HG03558 (cell line): ENCODE measurements around the gene NR1I2.

Experiments used
- ATAC-seq: cut with Tn5 transposase; IDR thresholded peaks from one replicate; pipeline ENCODE4 v1.9.1; 2021; ENCODE audit warnings: moderate number of reproducible peaks; ENCODE audit not compliant: unreplicated experiment; ENCODE audit errors: extremely low read depth

The NR1I2 gene

GRCh38 chr3:119781330-119782198, at the start of gene NR1I2:
Gene NR1I2, plus strand, starts transcription at chr3:119782101.
- no peak for ATAC-seq

- ATAC-seq: no peak
Observed at GRCh38 chr3:119733812-119734211, 48.1 kb upstream of the NR1I2 start.

DNA sequence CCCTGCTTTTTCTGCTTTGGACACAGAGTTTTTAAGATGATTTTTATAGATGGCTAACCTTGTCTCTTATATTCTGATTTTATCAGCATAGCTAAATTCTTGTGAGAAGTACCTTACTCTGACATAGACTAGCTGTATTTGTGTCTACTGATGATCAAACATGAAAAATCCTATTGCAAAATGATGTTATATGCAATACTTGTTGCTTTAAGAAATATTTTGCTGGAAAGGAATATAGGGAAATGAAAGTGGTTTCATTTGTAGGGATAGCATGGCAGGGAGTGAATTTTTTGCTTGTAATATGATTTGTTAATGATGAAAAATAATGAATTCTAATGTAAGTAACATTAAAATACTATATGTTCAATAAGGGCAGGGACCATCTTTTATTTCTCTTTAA, 43.2 kb upstream of the NR1I2 start:
- no peak for ATAC-seq

DNA sequence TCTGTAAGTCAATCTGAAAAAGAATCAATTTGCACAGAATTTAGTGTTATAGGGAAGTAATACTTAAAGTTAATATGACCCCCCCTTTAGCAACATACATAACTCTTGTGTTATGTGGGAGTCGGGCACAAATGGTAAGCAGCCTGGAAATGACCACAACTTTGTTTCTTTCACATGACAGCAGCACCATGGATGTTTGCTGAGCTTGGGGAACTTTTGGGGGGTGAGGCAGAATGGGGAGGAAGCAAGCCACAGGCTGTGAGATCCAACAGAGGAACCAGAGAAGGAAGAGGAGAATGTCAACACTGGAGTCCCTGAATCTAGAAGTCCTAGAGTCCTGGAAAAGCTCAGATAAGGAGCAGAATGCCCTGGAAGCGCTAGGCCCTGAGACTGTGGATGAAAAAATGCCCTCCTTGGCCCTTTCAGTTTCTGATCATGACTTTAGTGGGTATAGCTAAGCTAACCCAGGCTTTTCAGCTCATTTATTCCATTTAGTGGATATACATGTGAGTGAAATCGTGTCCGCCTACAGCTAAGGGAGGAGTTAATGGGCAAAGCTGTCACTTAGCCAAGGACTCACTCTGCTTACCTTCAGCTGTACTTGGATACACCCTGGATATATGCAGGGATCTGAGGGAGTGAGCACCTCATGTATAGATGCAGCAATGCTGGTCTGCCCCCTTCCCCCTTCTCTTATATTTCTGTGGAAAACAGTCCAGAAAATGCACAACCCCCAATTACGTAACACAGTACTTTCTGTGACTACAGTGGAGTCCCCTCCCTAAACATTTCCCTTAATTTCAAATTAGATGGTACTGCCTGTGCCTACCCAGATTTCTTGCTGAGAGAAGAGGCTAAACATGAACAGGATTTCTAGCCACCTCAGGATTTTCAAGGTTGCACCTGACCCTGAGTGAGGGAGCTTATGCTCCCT, 40.0 kb upstream of the NR1I2 start:
- ATAC-seq: no peak

DNA sequence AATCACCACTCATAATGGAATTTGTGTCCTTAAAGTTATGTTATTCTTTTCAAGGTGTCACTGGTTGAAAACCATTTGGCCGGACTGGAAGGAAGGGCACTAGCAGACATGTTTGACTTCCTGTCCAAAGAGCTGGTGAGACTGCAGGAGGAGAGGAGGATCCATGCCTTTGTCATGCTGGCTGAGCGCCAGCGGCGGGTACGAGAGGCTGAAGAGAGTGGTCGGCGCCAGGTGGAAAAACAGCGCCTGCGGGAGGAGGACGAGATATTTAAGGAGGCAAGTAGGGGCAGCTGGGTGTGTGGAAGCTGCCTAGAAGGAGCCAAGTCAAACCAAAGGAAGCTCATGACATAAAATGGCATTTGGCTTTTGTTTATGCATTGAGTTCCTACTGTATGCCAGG, 38.0 kb upstream of the NR1I2 start:
- no peak for ATAC-seq

- ATAC-seq: no peak
Observed at GRCh38 chr3:119745942-119746341, 36.0 kb upstream of the NR1I2 start.

DNA sequence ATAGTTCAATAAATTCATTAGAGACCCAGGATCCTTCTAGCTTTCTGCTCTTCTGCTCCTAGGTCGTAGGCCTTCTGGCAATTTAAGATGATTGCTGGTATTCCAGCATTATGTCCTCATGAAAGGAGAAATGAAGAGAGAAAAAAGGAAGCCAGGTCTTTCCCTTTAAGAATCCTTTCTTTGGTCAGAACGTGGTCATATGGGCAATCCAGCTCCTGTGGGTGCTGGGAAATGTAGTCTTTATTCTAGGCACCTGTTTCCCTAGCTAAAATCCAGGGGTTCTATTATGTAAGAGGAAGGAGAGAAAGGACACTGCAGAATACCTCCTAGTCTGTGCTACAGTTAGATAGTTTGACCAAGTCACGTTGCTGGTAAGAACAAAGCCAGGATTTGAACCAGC, 35.5 kb upstream of the NR1I2 start:
- ATAC-seq: no peak

GRCh38 chr3:119747357-119747756, 34.5 kb upstream of the NR1I2 start:
- no peak for ATAC-seq

DNA sequence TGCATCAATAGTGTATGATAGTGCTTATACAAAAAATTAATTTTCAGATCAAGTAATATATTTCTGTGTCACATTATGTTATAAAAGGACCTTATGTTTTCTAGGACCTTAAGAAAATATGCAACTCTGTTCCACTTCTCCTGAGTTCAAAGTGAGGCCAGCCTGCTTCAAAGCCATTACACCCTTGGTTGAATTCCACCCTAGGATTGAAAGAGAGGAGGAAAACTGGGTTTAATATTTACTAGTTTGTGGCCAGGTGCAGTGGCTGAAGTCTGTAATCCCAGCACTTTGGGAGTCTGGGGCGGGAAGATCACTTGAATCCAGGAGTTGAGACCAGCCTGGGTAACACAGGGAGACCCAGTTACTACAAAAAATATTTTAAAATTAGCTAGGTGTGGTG, 32.9 kb upstream of the NR1I2 start:
- ATAC-seq: no peak

- no peak for ATAC-seq
Observed at GRCh38 chr3:119751423-119751822, 30.5 kb upstream of the NR1I2 start.

GRCh38 chr3:119759962-119760361, 21.9 kb upstream of the NR1I2 start:
- ATAC-seq: no peak

DNA sequence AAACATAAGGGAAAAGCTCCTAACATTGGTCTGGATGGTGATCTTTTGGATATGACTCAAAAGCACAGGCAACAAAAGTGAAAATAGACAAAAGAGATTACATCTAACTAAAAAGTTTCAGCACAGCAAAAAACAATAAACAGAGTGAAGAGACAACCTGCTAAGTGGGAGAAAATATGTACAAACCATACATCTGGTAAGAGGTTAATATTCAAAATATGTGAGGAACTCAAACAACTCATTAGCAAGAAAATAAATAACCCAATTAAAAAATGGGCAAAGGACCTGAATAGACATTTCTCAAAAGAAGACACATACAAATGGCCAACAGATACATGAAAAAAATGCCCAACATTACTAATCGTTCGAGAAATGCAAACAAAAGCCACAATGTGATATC, 19.0 kb upstream of the NR1I2 start:
- no peak for ATAC-seq

DNA sequence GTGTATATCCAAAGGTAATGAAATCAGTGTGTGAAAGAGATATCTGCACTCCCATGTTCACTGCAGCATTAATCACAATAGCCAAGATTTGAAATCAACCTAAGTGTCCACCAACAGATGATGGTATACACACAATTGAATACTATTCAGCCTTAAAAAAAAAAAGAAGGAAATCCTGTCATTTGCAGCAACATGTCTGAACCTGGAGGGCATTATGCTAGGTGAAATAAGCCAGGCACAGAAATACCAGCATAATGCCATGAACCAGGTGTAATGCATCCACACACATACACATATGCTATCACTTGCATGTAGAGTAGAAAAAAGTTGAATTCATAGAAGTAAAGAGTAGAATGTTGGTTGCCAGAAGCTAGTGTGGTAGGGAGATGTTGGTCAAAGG, 18.4 kb upstream of the NR1I2 start:
- ATAC-seq: no peak

- ATAC-seq: no peak
Observed at GRCh38 chr3:119765239-119765638, 16.7 kb upstream of the NR1I2 start.

- no peak for ATAC-seq
Observed at GRCh38 chr3:119767936-119768601, 13.8 kb upstream of the NR1I2 start.

DNA sequence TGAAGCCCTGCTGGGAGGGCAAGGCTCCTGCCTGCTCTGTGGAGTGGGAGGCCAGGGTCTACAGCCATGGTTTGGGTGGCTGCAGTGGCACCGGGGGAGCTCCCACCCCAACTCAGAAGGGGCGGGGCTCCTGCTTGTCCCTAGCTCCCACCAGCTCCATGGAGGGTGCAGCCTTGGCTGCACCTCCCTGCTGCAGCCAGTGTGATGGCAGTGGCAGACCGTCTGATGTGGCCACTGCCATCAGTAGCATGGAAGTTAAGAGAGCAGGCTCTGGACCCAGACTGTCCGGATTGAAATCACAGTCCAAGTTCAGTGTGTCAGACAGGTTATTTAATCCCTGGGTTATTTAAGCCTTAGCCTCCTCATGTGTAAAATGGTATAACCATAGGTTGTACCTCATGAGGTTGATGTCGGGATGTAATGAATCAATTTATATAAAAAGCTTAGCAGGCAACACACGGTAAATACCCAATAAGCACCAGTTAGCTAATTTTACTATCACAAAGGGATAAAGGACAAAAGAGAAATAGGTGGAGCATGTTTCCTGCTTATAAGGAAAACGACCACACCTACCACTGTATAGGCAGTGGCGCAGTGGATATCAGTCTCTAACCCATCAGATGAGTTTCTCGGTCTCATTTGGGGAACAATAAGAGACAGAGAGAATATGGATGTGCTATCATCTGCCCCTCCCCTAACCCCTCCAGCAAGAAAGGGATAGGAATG, 13.1 kb upstream of the NR1I2 start:
- no peak for ATAC-seq

DNA sequence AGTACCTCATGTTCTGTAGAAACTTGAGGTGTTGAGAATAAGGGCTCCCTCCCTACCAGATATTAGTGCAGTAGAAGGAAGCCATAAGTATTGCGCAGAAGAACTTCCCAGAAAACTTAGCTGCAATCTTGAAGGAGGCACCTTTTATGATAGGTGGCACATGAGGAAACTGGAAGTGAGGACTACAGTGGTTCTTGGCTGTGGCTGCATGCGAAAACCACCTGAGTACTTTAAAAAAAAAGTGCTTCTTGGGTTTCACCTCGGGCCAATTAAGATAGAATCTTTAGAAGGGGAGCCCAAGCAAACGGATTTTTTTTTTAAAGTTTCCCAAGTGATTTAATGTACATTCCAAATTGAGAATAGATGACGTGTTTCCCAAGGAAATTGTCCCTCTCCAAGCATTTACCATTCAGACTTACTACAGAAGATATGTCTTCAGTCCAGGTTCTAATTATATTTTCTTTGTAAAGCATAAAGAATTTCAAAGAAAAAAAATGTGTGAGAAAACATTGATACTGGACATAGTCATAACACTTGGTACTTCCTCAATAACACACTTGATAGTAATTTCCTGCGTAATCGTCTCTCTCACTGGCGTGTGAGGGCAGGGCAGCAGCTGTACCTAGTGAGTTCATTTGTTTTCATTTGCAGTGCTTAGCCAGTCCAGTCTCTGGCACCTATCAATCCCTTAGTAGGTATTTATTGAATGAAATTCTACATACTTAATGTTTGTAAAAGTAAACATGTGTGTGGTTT, 12.3 kb upstream of the NR1I2 start:
- no peak for ATAC-seq

GRCh38 chr3:119774444-119774843, 7.5 kb upstream of the NR1I2 start:
- peak; percentile 90 for ATAC-seq

DNA sequence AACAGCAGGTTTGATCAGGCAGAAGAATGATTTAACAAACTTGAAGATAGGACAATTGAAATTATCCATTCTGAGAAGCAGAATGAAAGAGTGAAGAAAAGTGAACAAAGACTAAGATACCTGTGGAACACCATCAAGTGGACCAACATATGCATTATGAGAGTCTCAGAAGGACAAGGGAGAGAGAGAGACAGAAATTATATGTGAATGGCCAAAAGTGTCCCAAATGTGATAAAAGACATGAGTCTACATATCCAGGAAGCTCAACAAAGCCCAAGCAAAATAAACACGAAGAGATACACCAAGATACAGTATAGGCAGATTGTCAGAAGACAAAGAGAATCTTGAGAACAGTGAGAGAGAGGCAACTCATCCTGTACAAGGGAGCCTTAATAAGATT, 5.6 kb upstream of the NR1I2 start:
- ATAC-seq: no peak
